Activated B cell treated with CpG ODN at 0.5 μM for 24 hours (primary cell): ENCODE measurements around the gene LCP1. TPM values are rescaled to one million over a fixed set of nuclear protein-coding genes. Genes with fewer than 3 reads are reported as not detected.
A peak's percentile ranks its signal among the peaks of the same experiment; 100 is the strongest.

Experiments
- ATAC-seq: fragments of 200-7000 bp; cut with Tn5 transposase; one replicate; pipeline ENCODE4 v1.10.0; 2021; ENCODE audit warnings: low read depth, mild to moderate bottlenecking, moderate library complexity
- CTCF ChIA-PET: fragments of 350-600 bp; sonication (Branson Sonifier 250); formaldehyde crosslinking; loops from one replicate; lab custom pipeline; 2021; ENCODE audit warnings: antibody characterized with exemption; lab: Charles Lee
- POLR2A ChIA-PET: fragments of 350-600 bp; sonication (Branson Sonifier 250); formaldehyde crosslinking; loops from one replicate; lab custom pipeline; 2021; ENCODE audit warnings: antibody characterized with exemption; lab: Charles Lee
- DNase-seq: peaks from one replicate; pipeline ENCODE4 v3.0.0; 2022
- H3K27ac Mint-ChIP-seq: one replicate; pipeline ENCODE4 v1.8.0; 2020; ENCODE audit warnings: mixed read lengths
- H3K27me3 Mint-ChIP-seq: one replicate; pipeline ENCODE4 v1.8.0; 2021; ENCODE audit warnings: mixed read lengths
- H3K36me3 Mint-ChIP-seq: one replicate; pipeline ENCODE4 v1.8.0; 2021; ENCODE audit warnings: low read depth, mixed read lengths
- H3K4me1 Mint-ChIP-seq: one replicate; pipeline ENCODE4 v1.8.0; 2021; ENCODE audit warnings: mixed read lengths
- H3K4me3 Mint-ChIP-seq: one replicate; pipeline ENCODE4 v1.8.0; 2020; ENCODE audit warnings: mild to moderate bottlenecking, mixed read lengths
- H3K9me3 Mint-ChIP-seq: one replicate; pipeline ENCODE4 v1.8.0; 2020; ENCODE audit warnings: mixed read lengths
- intact Hi-C: fragments of 100-400 bp; cut with micrococcal nuclease; formaldehyde crosslinking; loops from one replicate; pipeline ENCODE4 v1.15.1; 2024
- total RNA-seq: library from RNA; stranded (reverse); gene quantifications from 2 replicates; pipeline ENCODE4 v1.2.3, GENCODE V29; 2022
- TF ChIP-seq, protein P1 (sequence below): fragments of 200-600 bp; IDR thresholded peaks from one replicate; pipeline ENCODE4 v1.8.0; 2022; ENCODE audit warnings: antibody characterized with exemption, mild to moderate bottlenecking

LCP1 gene
- total RNA-seq, 1 donor from 2014 or later = 948 TPM

DNA sequence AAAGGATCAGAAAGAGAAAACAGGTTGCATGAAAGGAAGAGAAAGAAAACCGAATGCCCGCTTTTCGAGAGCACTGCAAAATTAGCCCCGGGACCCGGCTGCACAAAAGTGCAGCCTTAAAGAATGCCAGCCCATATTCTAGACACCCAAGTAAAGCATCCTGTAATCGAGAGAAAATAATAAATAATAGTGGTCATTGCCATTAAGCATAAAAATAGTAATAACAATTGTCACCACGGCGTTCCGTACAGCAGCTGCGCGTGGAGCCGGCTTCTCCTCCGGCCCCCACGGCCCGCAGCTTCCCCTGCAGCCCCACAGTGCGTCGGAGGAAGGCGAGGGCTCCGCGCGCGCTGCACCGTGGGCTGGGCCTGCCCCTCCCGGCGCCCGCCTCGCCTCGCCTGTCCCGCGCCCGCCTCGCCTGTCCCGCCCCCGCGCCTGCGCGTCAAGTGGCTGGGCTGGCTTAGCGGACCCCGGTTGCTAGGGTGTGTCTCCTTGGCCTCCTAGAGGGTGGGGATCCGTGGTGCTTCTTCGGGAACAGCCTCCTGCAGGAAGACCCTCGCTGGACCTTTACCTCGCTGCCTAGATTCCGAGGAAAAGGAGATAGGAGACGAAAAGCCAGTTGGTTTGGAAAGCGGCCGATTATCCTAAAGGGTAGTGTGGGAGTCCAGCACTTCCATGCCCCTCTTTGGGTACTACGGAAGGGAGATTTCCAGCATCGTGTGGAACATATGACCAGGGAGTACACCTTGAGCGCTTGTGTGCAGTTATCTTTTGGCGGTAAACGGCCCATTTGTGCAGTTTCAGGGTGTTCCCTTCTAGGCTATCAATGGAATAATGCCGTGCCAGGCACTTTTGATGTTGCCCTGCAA is 29.7 kb upstream of the LCP1 start, which contains the start of gene LRRC63:
LRRC63 (plus strand) TSS at position 446 of the 869 bp plus-strand sequence. CDS start 1,107 bp downstream, outside the sequence.
- ChIA-PET POLR2A (interaction anchor here (0.9 to 1.1 kb wide), 3 partner anchors 30 to 39 kb away, joined by 3 to 10 read pairs (median 3); partner anchors contain the start of gene LCP1), CTCF (interaction anchor here (1.2 kb wide), 1 partner anchor 51 kb away, joined by 4 read pairs; no protein-coding TSS in a partner anchor)
- TF ChIP-seq, protein P1, sequence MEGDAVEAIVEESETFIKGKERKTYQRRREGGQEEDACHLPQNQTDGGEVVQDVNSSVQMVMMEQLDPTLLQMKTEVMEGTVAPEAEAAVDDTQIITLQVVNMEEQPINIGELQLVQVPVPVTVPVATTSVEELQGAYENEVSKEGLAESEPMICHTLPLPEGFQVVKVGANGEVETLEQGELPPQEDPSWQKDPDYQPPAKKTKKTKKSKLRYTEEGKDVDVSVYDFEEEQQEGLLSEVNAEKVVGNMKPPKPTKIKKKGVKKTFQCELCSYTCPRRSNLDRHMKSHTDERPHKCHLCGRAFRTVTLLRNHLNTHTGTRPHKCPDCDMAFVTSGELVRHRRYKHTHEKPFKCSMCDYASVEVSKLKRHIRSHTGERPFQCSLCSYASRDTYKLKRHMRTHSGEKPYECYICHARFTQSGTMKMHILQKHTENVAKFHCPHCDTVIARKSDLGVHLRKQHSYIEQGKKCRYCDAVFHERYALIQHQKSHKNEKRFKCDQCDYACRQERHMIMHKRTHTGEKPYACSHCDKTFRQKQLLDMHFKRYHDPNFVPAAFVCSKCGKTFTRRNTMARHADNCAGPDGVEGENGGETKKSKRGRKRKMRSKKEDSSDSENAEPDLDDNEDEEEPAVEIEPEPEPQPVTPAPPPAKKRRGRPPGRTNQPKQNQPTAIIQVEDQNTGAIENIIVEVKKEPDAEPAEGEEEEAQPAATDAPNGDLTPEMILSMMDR = no peak
- DNase-seq (peak; percentile 73), ATAC-seq (peak; percentile 99)
- peaks cover 7% of the 10 kb centered on the region for H3K9me3 Mint-ChIP-seq
- peaks cover 22% of the 10 kb centered on the region for H3K4me1 Mint-ChIP-seq
- intact Hi-C loops = loop anchor here (1.0 to 10.0 kb wide), 4 partner anchors 17 to 583 kb away; partner anchors contain the start of genes ESD and ZC3H13
- H3K36me3 Mint-ChIP-seq = no peaks in the 10 kb centered on the region
- peak within 1 kb of the TSS; percentile 78 for H3K4me3 Mint-ChIP-seq
- no peaks in the 10 kb centered on the region for H3K27me3 Mint-ChIP-seq
- peak within 1 kb of the TSS; percentile 21 for H3K27ac Mint-ChIP-seq

DNA sequence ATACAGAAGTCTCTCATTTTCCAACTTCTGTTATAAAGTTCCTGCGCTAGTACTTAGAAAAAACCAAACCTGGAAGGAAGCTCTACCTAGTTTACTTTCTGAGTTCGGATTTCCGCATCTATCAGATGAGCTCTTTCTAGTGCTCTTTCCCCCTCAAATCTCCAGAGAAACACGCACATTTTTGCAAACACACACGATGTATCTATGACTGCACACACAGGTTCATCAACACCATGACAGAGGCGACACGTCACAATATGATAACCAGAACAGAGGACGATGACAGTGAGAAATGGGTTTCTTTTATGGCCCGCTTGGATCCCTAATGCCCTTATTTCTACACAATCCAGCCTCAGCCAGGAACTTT is 29.1 kb upstream of the LCP1 start:
- intact Hi-C loops = loop anchor here (1.0 to 10.0 kb wide), 4 partner anchors 16 to 584 kb away; partner anchors contain the start of genes ESD and ZC3H13
- peak overlapping the region; percentile 21 for H3K27ac Mint-ChIP-seq
- H3K4me3 Mint-ChIP-seq = peak overlapping the region; percentile 78
- H3K27me3 Mint-ChIP-seq = no peaks in the 10 kb centered on the region
- ATAC-seq = peak; percentile 25
- ChIA-PET POLR2A (interaction anchor here (0.9 to 1.1 kb wide), 3 partner anchors 29 to 39 kb away, joined by 3 to 10 read pairs (median 3); partner anchors contain the start of gene LCP1), CTCF (interaction anchor here (1.2 kb wide), 1 partner anchor 51 kb away, joined by 4 read pairs; no protein-coding TSS in a partner anchor)
- TF ChIP-seq, protein P1 = no peak
- peaks cover 3% of the 10 kb centered on the region for H3K9me3 Mint-ChIP-seq
- no peak for DNase-seq
- H3K4me1 Mint-ChIP-seq = peaks cover 22% of the 10 kb centered on the region
- H3K36me3 Mint-ChIP-seq = no peaks in the 10 kb centered on the region

DNA sequence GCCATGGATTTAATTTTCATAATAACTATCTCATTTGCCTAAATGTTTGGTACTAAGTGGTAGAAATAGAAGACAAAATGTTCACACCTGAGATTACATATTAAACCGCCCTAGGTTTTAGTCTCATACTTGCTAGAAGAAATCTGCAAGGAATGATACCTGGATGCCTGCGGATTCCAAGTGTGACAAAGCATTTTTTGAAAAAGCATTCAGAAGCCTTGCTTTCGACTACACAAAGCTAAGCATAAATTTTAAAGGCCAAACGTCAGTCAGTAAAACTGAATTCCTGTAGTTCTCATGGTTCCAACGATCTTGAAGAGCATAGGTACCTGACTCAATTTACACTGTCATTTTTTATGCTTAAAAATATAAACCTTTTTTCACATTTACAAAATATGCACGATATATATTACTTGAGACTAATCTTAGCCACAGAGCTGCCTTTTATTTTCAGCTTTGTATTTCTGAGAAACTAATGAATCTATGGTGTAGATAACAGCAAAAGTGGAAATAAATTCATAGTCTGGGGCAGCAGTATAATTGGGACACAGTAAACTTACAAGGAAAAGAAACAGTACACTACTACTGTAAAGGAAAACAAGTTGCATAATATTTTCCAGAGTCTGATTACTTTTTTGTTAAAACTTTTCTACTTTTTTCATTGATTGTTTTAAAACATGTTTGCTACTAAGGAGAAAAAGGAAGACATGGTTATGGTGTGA is 28.5 kb upstream of the LCP1 start:
- ChIA-PET CTCF (interaction anchor here (1.2 kb wide), 1 partner anchor 50 kb away, joined by 4 read pairs; no protein-coding TSS in a partner anchor), POLR2A (interaction anchor here (0.9 to 1.1 kb wide), 4 partner anchors 28 to 90 kb away, joined by 3 to 10 read pairs (median 4); partner anchors contain the start of gene LCP1)
- no peaks in the 10 kb centered on the region for H3K36me3 Mint-ChIP-seq
- TF ChIP-seq, protein P1 = no peak
- no peaks in the 10 kb centered on the region for H3K27me3 Mint-ChIP-seq
- intact Hi-C loops = loop anchor here (1.0 to 10.0 kb wide), 4 partner anchors 16 to 584 kb away; partner anchors contain the start of genes ESD and ZC3H13
- ATAC-seq = no peak
- no peak overlapping the region for H3K27ac Mint-ChIP-seq
- H3K9me3 Mint-ChIP-seq = peaks cover 3% of the 10 kb centered on the region
- peak overlapping the region; percentile 78 for H3K4me3 Mint-ChIP-seq
- peaks cover 22% of the 10 kb centered on the region for H3K4me1 Mint-ChIP-seq
- DNase-seq = no peak

DNA sequence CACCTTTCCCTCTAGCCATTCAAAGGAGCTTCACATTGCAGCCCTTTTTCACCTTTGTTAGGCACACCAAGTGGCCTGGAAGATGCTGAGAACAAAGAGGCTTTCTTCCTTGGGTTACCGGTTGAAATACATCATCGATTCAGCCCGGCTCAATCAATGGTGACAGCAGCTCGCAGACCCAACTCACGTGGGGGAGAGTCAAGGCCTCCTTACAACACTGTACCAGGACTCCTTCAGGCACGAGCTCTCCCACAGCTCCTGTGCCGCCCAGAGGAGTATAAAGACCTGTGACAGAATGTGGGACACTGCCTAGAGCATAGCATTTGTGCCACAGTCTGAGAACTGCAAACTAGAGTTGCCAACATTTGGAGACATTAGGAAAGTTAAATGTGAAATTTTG is 25.9 kb upstream of the LCP1 start:
- H3K27me3 Mint-ChIP-seq = no peaks in the 10 kb centered on the region
- no peak overlapping the region for H3K4me3 Mint-ChIP-seq
- POLR2A ChIA-PET = no interaction called here
- DNase-seq (no peak), ATAC-seq (no peak)
- TF ChIP-seq, protein P1 = no peak
- intact Hi-C loops = no loop called here
- CTCF ChIA-PET = no interaction called here
- H3K36me3 Mint-ChIP-seq = no peaks in the 10 kb centered on the region
- no peaks in the 10 kb centered on the region for H3K9me3 Mint-ChIP-seq
- H3K27ac Mint-ChIP-seq = no peak overlapping the region
- peaks cover 21% of the 10 kb centered on the region for H3K4me1 Mint-ChIP-seq
